Smooth muscle cell of the coronary artery (primary cell): Measurements from ENCODE around the gene ARGLU1. TPM values are rescaled to one million over a fixed set of nuclear protein-coding genes. Genes with fewer than 3 reads are reported as not detected.

Experiments
- total RNA-seq: library from RNA; depleted of rRNA; stranded (reverse); fragments of >200 nt; gene quantifications from 2 replicates; pipeline ENCODE4 v1.2.3, GENCODE V29; 2014; ENCODE audit warnings: low replicate concordance

The ARGLU1 gene
- 19.7 and 27.2 TPM in 2 replicates for total RNA-seq

GRCh38 chr13:106567474-106568298, at the start of gene ARGLU1:
TSS of gene ARGLU1 (minus strand) at chr13:106568137. CDS start at chr13:106567919, 218 bp downstream.

GRCh38 chr13:106535552-106536243, 32.2 kb downstream of the ARGLU1 start, which contains the start of gene EFNB2:
TSS of gene EFNB2 (minus strand) at chr13:106535662. CDS start at chr13:106534964, 698 bp downstream.

Other genes with a start within 250 kb of the ARGLU1 start
- 0.23 and 14.7 TPM in 2 replicates for gene EFNB2, start 32.5 kb downstream of the ARGLU1 start, total RNA-seq